Daoy (cell line): Measurements from ENCODE around the gene PSMD1. TPM values are rescaled to one million over a fixed set of nuclear protein-coding genes. Genes with fewer than 3 reads are reported as not detected.
"Not testable (repeated sequence)": the region's sequence is repeated elsewhere in the genome, so short reads cannot be mapped to it uniquely, and the experiment has no call there.

Source experiments
- DNase-seq: peaks from one replicate; pipeline ENCODE4 v3.0.0-alpha.2; 2015; ENCODE audit warnings: low read depth
- total RNA-seq: library from RNA; depleted of rRNA; stranded (reverse); fragments of >200 nt; shearing (Covaris generic); gene quantifications from 2 replicates; pipeline ENCODE4 v1.2.3, GENCODE V29; 2014

The PSMD1 gene
- total RNA-seq, 1 experiment from 2014 or later, result 180 TPM

DNA sequence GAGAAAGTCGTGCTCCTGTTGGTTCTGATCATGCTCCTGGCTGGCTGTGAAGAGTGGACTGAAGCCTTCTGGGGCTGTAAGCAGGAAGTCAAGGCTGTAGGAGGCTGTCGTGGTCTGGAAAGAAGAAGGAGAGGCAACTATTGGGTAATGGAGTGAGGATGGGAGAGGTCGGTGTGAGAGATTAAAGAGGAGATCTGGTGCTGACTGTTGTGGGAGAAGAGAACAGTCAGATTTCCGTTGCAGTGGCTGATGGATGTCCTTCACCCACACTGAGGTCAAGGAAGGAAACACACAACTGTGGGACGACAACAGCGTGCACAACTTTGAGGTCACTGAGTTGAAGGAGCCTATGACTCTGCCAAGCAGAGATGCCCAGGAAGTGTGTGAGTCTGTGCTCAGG is 2.8 kb upstream of the PSMD1 start:
- DNase-seq, result no peak

DNA sequence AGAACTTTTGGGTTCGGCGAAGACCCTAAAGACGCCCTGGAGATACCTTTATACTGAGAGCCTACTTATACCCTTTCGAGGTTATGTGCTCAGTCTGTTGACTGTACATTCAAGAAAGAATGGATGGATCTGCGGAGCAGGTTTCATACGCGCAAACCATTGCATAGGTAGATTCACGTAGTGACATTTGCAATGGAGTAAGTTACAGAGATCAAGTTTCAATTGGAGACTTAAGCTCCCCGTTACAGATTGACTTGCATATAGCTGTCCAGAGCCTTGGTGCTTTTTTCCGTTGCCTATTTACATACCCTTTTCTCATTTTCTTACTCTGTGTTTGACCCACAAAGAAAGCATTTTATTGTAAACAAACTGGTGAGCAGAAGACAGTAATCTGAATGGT is 923 bp downstream of the PSMD1 start:
- DNase-seq, result no peak

DNA sequence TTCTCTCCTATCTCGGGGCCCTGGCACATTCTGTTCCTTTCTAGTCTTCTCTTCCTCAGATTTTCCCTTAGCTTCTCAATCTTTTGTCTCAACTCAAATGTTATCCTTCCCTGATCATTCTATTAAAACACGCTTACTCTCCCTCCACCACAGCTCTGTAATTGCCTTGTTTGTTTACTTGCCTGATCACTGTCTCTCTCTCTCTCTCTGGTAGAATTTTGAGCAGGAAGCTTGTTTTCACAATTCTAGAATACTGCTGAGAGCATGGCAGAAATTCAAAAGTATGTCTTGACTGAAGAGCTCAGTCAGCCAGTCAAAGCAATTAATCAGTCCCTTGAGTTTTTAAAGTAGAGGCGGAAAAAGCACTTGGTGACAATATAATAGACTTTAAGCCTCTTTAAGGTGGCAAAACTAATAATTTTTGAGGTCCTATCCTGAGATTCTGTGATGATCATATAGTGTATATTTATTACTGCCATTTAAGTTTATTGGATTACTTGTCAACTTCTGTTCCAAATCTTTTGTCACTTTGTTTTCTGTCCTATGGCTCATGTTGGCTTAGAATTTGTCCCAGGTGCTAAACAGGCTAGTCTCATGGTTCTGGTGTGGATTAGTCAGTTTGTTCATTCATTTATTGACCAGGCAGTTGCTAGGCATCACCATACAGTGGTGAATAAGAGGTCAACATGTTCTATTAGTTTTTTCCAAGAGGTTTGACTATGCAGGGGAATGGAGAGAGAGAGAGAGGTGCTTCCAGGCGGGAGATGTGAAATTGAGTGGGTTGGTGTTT is 2.3 kb downstream of the PSMD1 start:
- DNase-seq, result no peak

DNA sequence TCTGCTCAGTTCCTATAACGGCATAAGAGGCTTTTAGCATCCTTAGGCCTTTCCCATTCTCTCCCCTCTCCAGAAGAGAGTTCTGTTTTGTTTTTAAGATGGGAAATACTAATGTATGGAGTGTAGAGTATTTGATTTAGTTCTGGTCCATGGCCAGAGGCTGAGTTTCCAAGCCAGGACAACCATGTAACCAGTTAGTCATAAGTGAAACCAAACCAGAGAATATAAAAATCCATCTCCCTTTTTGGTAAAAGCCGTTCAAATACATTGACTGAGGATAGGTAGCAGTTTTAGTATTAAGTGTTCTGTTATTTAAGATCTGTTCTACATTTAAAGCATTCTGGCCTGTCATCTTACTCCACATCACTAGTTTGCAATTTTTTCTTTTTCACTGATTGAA is 3.1 kb downstream of the PSMD1 start:
- DNase-seq, result no peak

DNA sequence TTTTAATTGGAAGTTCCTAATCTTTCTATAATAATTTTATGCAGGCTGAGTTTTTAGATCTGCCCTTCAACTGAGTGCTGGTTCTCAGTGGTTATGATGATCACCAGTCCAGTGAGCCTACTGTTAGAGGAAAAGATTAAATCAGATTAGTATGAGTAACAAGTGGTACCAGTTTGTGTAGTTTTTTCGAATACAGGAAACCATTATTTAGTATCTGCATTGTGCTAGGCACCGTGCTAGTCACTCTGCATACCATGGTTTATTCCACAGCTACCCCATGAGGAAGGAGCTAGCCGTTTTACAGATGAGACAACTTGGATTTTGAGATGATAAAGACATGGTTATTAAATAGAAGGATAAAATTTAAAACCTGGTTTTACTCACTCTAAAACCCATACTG is 6.1 kb downstream of the PSMD1 start:
- DNase-seq, result no peak

DNA sequence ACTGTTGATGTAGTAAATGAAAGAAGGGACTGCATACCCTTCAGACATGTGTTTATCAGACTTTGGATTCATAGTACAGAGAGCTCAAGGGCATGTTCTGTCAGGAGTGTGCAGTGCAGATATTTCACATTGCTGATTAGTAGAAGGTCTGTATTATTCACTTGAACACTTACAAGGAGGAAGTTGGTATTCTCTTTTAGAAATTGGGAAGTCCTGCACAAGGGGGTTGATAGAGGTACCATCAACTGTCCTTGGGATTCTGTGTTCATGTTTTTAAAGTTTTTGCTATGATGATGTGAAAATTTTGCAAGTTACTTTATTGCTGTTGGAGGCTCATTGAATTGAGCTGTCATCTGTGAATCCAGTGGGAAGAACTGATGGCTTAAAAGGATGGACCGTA is 6.7 kb downstream of the PSMD1 start:
- DNase-seq, result no peak

DNA sequence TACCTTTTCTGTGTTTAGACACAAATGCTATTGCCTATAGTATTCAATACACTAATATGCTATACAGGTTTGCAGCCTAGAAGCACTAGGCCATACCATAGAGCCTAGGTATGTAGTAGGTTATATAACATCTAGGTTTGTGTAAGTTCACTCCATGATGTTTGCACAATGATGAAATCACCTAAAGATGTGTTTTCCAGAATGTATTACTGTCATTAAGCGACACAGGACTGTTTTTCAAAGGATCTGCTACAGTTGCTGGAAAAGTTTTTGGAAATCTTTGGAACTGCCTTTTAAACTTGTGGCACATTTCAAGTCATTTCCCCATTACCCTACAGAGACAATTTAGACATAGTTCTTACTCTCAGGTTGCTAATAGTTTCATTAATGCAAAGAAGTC is 9.3 kb downstream of the PSMD1 start:
- no peak for DNase-seq

DNA sequence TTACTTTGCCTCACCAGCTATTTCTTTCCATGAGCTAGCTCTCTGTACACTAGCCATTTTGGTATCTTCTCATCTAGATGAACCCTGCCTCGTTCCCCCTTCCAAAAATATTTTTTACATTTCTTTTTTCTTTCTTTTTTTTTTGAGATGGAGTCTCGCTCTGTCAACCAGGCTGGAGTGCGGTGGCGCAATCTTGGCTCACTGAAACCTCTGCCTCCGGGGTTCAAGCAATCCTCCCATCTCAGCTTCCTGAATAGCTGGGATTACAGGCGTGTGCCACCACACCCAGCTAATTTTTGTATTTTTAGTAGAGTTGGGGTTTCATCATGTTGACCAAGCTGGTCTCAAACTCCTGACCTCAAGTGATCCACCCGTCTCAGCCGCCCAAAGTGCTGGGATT is 10.9 kb downstream of the PSMD1 start:
- not testable (repeated sequence) for DNase-seq

DNA sequence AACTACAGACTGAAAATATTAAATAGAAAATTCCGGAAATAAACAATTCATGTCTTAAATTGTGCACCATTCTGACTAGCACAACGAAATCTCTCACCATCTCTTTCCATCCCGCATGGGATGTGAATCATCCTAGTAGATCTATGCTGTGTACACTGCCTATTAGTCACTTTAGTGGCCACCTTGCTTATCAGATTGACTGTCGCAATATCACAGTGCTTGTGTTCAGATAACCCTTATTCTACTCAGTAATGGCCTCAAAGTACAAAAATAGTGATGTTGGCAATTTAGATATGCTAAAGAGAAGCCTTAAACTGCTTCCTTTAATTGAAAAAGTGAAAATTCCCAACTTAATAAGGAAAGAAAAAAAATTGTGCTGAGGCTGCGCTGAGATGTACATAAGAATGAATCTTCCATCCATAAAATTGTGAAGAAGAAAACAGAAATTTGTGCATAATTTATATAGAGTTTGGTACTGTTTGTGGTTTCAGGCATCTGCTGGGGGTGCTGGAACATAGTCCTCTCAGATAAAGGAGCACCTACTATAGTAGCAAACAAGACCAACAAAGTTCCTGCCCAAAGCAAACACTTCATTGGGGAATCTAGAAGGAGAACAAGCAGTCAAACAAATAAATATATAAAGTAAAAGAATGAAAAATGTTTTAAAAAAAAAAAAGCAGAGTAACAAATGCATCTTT is 12.0 kb downstream of the PSMD1 start:
- DNase-seq, result peak; percentile 38

DNA sequence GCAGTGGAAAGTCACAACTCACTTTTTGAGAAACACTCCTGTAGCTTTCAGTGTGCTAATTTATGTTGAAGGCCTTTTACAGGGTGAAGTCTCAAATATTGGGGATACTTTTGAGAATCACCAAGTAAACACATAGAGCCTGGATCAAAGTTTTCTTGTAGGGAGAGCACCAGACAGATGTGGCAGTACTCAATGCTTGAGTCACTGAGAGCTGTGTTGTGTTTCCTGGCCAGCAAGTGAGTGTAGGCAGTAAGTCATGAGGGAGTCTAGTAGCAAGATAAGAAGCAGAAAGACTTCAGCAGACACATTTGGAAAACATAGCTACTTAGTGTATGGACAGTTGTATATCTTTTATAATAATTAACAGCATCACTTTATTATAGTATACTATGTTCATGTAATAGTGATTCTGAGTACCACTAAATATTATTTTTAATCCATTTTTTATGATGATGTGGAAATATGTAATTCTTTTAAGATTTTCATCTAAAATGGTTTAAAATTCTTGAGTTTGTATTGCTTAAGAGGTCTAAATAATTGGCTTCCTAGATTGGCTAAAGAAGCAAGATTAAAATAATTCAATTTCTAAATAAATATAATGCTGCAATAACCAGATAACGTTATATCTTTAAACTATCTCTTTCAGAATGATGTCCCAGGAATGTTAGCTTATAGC is 12.8 kb downstream of the PSMD1 start:
- no peak for DNase-seq

DNA sequence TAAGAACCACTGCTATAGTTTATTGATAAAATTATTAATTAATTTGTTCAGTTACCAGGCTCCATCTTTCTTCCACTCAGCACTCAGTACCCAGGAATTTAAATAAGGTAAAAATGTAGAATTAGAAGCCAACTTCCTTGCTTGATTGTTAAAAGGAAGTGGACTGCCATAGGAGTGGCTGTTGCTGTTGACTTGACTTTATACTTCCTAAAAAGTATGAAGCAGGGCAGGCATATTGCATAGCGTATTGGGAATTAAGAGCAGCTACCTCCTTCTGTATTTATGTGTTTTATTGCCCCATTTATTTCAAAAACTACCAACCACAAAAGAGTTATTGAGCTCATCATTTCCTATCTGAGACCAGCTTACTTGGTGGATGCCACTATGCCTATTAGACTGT is 27.9 kb downstream of the PSMD1 start:
- no peak for DNase-seq

DNA sequence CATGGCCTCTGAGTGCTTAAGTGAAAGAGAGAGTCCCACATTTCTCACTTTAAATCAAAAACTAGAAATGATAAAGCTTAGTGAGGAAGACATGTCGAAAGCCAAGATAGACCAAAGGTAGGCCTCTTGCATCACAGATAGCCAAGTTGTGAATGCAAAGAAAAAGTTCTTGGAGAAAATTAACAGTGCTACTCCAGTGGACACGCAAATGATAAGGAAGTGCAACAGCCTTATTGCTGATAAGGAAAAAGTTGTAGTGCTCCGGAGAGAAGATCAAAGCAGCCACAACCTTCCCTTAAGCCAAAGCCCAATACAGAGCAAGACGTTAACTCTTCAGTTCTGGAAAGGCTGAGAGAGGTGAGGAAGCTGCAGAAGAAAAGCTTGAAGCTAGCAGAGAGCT is 32.1 kb downstream of the PSMD1 start:
- DNase-seq, result no peak

DNA sequence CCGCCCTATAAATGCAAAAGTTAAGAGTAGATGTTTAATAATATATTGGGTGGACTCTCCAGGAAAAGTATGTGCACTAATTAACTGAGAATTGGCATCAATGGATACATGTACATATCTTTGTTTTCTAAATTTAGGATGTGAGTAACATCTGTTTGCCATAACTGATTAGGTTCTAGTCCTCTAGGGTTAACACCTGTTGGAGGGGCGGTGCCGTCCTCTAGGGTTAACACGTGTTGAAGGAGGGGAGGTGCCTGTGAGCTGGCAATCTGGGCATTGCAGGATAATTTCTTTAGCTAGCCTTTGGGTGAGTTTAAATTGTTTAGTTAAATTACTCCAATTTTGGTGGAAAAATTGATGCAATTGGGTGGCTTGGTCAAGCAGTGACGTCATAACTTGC is 37.3 kb downstream of the PSMD1 start:
- DNase-seq, result no peak

DNA sequence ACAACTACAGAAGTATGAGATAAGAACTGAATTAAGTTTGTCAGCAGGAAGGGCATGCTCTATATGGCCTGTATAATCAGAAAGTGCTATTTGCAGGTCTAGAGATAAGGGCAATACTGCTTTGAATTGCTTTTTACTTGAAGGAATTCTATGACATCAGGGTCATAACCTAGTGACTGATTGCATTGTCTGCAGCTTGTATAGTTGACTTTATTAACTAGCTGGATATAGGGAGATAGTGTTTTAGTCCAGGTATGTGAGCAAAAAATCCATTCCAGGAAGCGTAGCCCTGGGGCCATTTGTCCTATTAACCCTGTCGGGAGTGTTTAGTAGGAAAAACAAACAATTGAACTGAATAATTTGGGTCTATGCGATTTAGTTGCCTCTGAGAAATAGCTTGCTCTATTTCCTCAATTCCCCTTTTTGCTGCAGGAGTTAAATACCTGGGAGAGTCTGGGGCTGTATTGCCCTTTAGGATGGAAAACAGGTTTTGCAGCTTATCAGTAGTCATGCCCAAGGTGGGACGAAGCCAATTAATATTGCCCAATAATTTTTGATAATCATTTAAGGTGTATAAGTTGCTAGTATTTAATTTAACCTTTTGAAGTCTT is 38.2 kb downstream of the PSMD1 start:
- no peak for DNase-seq

DNA sequence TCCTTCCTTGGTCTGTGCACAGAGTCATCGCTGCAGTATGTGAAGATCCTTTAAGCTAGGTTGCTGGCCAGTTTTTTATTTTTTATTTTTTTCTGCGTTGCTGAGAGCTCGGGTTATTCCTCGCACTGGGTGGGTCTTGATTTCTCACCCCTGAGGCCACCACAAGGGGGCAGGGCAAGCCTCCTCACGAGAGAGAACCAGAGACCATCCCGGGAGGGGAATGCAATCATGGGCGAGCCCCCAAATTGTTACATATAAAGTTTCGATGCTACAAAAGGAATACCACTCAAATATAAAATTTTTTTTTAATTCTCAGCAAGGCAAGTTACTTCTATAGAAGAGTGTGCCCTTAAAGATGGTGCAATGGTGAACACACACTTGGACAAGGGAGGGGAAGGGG is 43.3 kb downstream of the PSMD1 start:
- no peak for DNase-seq

DNA sequence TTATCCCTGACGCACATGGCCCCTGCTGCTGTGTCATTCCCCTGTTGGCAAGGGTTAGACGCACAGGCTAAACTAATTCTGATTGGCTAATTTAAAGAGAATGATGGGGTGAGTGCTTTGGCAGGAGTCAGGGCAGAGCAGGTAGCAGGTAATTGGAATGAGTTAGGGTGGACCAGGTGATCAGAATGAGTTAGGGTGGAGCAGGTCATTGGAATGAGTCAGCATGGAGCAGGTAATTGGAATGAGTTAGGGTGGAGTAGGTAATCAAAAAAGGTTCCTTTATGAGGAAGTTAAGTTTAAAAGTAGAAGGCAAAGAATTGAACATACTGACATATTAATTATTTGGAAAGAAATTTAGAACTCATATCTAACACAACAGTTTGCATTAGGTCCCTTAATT is 43.7 kb downstream of the PSMD1 start:
- not testable (repeated sequence) for DNase-seq

DNA sequence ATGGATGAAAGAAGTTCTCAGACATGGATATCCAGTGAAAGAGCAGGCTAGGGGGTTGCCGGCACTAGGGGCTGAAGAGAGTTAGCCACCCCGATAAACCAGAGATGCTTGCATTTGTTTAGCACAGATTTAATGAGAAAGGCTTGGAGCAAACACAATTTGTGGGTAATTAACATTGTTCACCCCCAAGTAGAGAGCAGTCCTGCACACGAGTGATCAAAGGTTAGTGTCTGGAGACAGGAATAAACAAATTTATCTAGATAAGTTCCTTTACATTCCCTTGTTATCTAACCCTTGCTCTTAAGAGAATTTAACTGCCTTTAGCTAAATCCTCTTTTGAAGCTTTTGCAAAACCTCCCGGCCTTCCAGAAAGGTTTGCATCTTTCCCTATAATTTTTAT is 44.3 kb downstream of the PSMD1 start:
- DNase-seq, result no peak

DNA sequence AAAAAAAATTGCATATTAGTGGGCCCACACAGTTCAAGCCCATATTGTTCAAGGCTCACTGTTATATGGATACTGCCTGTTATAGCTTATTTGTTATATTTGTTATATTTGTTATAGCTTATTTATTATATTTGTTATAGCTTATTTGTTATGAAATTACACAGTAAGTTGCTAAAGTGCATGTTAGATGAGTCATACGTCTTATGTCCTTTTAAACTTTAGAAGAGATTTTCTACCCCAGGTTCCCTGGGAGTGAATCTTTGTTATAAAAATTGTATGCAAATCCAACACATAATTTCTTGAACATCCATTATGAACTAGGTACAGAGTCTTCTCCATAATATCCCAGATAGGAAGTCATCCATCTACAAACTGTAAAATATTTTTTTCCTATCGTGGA is 46.1 kb downstream of the PSMD1 start:
- DNase-seq, result no peak

DNA sequence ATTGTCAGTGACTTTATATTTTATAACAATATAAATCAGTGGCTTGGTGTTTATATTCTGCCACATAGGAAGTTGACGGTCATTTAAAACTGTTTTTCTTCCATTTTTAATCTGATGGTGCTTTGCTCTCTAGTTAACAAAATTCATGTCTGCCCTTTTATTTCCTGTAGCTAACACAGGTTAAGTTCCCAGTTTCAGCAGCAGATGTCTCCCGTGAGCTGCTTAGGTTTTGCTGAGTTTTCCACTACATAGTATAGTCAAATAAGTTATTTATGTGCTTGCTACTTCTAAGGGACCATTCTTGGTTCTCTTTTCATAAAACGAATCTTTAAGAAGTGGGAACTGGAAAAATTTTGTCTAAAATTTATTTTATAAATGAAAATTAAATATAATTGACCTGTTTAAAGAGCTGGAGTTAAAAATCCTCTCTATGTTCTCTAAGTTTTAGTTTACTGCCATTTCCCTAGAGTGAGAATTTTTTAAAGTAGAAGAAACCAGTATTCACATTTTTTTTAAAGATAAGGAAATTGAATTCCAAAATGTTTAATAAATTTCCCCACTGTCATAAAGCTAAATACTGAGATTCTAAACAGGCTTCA is 47.5 kb downstream of the PSMD1 start:
- peak; percentile 23 for DNase-seq

DNA sequence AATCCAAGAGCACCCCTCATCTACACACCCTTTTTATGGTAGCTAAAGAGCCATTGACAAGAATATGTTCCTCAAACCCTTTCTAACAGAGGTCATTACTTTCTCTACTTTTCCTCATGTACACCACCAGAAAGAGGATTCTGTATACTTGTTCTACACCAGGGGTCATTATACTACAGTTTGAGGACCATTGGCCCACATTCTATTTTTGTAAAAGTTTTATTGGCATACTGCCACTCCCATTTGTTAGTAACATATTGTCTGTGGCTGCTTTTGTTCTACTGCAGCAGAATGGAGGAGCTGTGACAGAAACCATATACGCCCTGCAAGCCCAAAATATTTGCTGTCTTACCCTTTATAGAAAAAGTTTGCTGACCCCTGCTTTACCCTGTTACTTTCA is 53.9 kb downstream of the PSMD1 start:
- DNase-seq, result no peak

DNA sequence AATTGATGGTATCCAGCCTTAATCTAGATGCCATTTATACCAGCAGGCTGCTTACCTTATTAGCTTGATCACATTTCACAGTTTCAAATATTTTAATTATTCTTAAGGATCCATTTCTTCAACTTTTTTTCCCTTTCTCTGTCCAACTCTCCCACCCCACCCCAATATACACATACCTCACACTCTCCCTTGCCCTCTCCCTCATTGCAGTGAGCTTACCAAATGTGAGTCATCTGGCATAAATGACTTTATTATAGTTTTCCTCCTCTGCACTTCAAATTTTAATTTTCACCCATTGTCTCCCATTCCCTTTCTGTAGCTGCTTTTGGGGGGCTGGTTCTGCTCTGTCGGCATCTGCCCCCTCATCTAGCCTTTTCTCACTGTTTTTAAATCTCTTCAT is 55.3 kb downstream of the PSMD1 start:
- no peak for DNase-seq

DNA sequence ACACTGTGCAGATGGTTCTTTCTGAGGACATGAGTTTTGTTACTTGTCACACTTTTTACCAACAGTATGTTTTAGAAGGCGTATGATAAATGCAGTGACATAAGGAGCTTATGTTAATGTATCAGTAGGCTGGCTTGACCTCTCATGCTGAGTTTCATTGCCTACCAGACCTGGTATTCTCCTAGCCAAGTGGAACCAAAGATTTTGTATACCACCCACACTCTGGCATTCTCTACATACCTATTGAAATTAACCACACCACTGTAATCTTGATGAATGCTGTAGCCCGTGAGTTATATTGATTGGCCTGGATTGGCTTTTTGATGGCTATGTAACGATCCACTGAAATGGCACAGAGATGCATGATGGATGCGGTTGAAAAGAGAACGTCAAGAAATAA is 56.8 kb downstream of the PSMD1 start:
- no peak for DNase-seq
